GM12865 (cell line): ENCODE results near the gene PSMB9.
A peak's percentile ranks its signal among the peaks of the same experiment; 100 is the strongest.

ENCODE experiments used
- DNase-seq: peaks from one replicate; pipeline ENCODE4 v3.0.0; 2010; ENCODE audit warnings: low read depth
- H3K4me3 ChIP-seq: 2 replicates; pipeline ENCODE4 v1.5.1; 2011; ENCODE audit warnings: mild to moderate bottlenecking, low read depth, low read length, control low read depth
- CTCF ChIP-seq: IDR thresholded peaks from 2 replicates; pipeline ENCODE4 v1.5.1; 2011; ENCODE audit warnings: low read length, control low read depth, low read depth, inconsistent platforms; ENCODE audit not compliant: insufficient read depth; ENCODE audit errors: missing control alignments

PSMB9 gene

DNA sequence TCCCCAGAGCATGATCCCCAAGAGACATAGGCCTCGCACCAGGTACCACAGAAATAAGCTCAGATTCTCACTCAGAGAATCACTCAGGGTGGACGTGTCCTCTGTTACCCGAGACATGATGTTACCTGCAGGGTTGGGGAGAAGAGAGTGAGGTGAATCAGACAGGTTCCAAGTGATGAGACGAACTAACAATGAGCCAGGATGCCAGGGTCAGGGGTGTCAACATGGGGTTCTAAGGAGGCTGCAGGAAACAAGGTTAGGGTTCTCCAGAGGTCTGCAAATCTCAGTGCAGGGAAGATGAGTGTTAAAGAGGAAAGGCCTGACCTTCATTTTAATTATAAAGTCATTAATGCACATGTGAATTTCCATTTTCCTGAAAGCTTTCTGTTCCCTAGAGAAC, 3.0 kb upstream of the PSMB9 start:
- no peak for TF ChIP-seq CTCF
- H3K4me3 ChIP-seq, result peak overlapping the region; percentile 91
- DNase-seq, result no peak

- peak overlapping the region; percentile 91 for H3K4me3 ChIP-seq
Observed at GRCh38 chr6:32852018-32852843, 1.8 kb upstream of the PSMB9 start.

DNA sequence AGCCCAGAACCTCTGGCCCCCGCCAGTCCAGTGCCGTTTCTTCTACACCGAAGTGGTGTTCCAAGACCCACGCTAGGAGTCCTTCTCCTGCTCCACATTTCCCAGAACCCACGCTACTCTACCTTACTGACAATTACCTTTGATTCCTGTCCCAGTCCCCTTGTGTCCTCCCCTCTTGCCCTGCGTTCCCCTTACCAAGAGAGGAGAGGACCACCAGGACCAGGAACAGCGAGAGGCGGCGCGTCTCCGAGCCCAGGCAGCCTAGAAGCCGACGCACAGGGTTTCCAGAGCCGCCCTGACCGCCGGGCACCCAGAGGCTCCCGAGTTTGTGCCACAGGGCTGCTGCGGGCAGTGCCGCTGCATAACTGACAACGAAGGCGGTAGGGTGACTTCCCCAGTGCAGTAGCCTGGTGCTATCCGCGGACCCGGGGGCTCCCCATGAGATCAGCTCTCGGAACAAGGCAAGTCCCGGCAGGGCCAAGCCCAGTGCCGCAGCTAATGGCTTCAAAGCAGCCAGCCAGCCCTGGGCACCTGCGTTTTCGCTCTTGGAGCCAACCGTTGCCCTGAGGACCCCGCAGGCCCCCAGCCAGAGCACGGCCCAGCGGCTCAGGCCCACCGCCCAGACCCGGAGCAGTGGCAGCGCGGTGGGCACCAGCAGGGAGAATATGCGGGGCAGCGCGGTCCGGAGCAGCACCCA, 1.0 kb upstream of the PSMB9 start:
- no peak for TF ChIP-seq CTCF
- H3K4me3 ChIP-seq, result peak overlapping the region; percentile 91
- peak; percentile 69 for DNase-seq

More at GRCh38 chr6:32852018-32852843, 1.8 kb upstream of the PSMB9 start:
- peak; percentile 52 for DNase-seq
- no peak for TF ChIP-seq CTCF

DNA sequence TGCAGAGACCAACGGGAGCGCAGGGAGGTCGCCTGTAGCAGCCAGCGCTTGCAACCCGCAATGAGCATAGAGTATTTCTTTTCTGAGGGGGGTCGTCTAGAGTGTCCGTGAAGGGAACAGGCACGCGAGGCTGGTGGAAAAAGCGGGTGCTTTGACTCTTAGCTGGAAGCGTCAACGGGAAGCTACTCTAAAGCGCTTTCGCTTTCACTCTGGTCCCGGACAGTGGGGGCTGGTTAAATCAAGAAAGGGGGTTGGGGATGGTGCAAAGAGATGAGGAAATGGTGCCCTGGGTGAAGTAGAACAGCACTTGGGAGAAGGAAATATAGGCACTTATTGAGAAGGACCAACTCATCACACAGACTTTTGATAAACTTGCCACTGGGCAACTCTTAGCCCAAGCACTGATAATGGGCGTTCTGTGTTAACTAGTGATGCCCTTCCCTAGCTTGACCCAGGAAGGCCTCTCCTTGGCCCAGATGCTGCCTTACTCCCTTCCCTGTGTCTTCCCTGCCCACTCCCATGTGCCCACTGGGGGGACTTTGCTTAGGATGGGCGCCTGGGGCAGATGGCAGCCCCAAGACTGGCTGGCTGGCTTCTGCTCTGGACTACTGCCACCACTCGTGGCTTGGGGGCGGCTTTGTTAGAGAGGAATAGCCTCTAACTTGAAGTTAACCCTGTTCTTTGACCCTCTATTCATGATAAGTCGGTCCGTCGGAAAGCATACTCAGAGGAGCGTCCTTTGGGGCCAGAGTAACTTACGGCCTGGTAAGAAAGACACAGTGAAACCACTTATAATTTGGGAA, 585 bp downstream of the PSMB9 start:
- DNase-seq, result peak; percentile 76
- TF ChIP-seq CTCF, result no peak

GRCh38 chr6:32855467-32856174, 1.6 kb downstream of the PSMB9 start:
- no peak for DNase-seq
- peak overlapping the region; percentile 91 for H3K4me3 ChIP-seq
- TF ChIP-seq CTCF, result no peak

More for the DNA sequence above, 585 bp downstream of the PSMB9 start:
- H3K4me3 ChIP-seq, result peak overlapping the region; percentile 91

DNA sequence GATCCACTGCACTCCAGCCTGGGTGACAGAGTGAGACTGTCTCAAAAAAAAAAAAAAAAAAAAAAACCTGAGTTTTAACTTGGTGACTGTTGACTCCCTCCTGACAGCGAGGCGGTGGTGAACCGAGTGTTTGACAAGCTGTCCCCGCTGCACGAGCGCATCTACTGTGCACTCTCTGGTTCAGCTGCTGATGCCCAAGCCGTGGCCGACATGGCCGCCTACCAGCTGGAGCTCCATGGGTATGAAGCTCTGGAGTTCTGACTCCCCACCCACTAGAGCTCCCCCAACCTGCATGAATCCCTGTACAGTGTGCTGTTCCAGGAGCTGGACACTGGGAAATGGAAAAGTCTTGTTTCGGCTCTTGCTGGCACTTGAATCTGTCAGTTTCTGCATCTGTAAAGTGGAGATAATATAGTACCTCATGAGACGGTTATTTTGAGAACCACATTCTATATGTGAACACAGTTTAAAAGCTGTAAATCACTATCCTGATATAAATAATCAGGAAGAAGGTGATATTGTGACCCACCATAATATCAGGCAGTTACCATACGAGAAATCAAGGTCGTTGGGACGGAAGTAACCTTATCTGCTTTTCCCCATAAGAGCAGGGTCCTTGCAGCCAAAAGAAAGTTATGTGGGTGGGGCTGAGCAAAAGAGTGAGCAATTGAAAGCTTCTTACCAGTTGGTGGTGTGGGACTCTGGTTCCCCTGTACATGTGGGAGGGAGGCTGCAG, 3.3 kb downstream of the PSMB9 start:
- TF ChIP-seq CTCF, result no peak
- no peak overlapping the region for H3K4me3 ChIP-seq
- DNase-seq, result no peak
